Measurements from ENCODE around the gene WDR81. TPM values are rescaled to one million over a fixed set of nuclear protein-coding genes. Genes with fewer than 3 reads are reported as not detected.

The WDR81 gene
- total and polyA plus RNA-seq, 10 of the 15 experiments (the other 5 are each of a cell fraction or from before 2014, with no cell fraction given), result 0.13 to 22.4 (median 7.3) TPM; not detected in 1

DNA sequence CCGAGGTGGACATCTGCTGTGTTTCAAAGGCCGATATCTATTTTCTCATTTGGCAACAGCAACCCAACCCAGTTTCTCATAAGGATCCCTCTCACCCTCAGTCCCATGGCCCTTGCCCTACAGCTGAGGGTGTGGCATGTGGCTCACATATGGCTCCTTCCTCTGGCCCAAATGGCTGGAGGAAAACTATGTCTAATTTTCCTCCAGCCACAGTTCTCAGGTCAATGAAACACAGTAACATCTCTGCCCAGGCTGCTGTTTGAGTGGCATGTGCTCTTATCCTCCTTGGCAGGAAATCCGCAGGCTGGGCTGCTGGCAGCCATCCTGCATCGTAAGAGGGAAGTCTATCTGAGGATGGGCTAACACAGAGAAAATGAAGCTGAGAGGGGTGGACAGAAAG, 61.4 kb downstream of the WDR81 start:
- ChIA-PET CTCF (interaction anchor here (1.3 to 8.5 kb wide), 2 partner anchors 65 to 117 kb away, joined by 3 to 121 read pairs; no protein-coding TSS in a partner anchor), POLR2A (interaction anchor here (0.6 kb wide), 1 partner anchor 803 kb away, joined by 3 read pairs; no protein-coding TSS in a partner anchor), RAD21 (ENCODE audit: unreplicated experiment) (interaction anchor here (4.7 kb wide), 1 partner anchor 63 kb away, joined by 80 read pairs; the partner anchor contains the start of gene WDR81), SMC1A (ENCODE audit: uncharacterized antibody, unreplicated experiment) (no interaction called here)
- WGBS (ENCODE audit: insufficient coverage, insufficient replicate concordance, low lambda C conversion rate, missing lambda C conversion rate), result 99% methylated on average over 4 of the region's 4 CpGs
- Histone ChIP-seq H3K4me1 (ENCODE audit: control insufficient read depth, insufficient read depth, low read length) (no peaks in the 10 kb centered on the region), H3K4me3 (no peak overlapping the region), H3K27me3 (replicated peaks in 1 of 2; ENCODE audit: control insufficient read depth in 2 of 2, insufficient read depth in 2 of 2, low read length in 1 of 2) (no peaks in the 10 kb centered on the region), H3K9ac (ENCODE audit: control insufficient read depth, insufficient read depth, low read length) (no peak overlapping the region), H2AFZ (ENCODE audit: control insufficient read depth, low read depth, low read length) (no peak overlapping the region), H4K20me1 (ENCODE audit: control insufficient read depth, insufficient read depth) (no peaks in the 10 kb centered on the region), H3K9me3 (replicated peaks; ENCODE audit: control insufficient read depth, insufficient read depth, low read length) (no peaks in the 10 kb centered on the region), H3K27ac (ENCODE audit: control insufficient read depth, insufficient read depth) (no peak overlapping the region), H3K79me2 (ENCODE audit: control insufficient read depth, insufficient read depth, low read length) (no peaks in the 10 kb centered on the region), H3K4me2 (ENCODE audit: control insufficient read depth, insufficient read depth) (no peak overlapping the region), H3K36me3 (ENCODE audit: control insufficient read depth in 2 of 2, insufficient read depth in 2 of 2, low read length in 1 of 2) (peaks cover 12 to 14% of the 10 kb centered on the region in 2 experiments)
- no TSS peak for BruUV-seq (replicated peaks)
- DNase-seq (ENCODE audit: low read depth, low spot score) (no peak), FAIRE-seq (no peak), ATAC-seq (no peak)
- in situ Hi-C loops (cut with MboI) (no loop called here), intact Hi-C loops (cut with micrococcal nuclease; ENCODE audit: unreplicated experiment) (loop anchor here (10.0 kb wide), 1 partner anchor 121 kb away; no protein-coding TSS in a partner anchor)
- no peak for TF ChIP-seq MEF2A (IDR thresholded peaks at IDR 0.05; ENCODE audit: insufficient read depth, low read depth, low read length)
- no peak for TF ChIP-seq ZNF622 (IDR thresholded peaks at IDR 0.05)
- TF ChIP-seq TCF12 (IDR thresholded peaks at IDR 0.05; ENCODE audit: low read depth, low read length), result no peak
- no peak for TF ChIP-seq CHD1 (IDR thresholded peaks at IDR 0.05; ENCODE audit: low read depth, low read length)
- no peak for TF ChIP-seq ZNF24 (IDR thresholded peaks at IDR 0.05)
- TF ChIP-seq ETV6 (conservative IDR thresholded peaks at IDR 0.05 in 1 of 2, IDR thresholded peaks at IDR 0.05 in 1 of 2; ENCODE audit: borderline replicate concordance in 1 of 2, low read depth in 1 of 2), result no peak
- no peak for TF ChIP-seq GATAD2B (conservative IDR thresholded peaks at IDR 0.05; ENCODE audit: low read depth)
- TF ChIP-seq SMARCA5 (IDR thresholded peaks at IDR 0.05), result no peak
- TF ChIP-seq, protein P1, sequence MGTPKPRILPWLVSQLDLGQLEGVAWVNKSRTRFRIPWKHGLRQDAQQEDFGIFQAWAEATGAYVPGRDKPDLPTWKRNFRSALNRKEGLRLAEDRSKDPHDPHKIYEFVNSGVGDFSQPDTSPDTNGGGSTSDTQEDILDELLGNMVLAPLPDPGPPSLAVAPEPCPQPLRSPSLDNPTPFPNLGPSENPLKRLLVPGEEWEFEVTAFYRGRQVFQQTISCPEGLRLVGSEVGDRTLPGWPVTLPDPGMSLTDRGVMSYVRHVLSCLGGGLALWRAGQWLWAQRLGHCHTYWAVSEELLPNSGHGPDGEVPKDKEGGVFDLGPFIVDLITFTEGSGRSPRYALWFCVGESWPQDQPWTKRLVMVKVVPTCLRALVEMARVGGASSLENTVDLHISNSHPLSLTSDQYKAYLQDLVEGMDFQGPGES (IDR thresholded peaks at IDR 0.05), result no peak
- no peak for TF ChIP-seq ZBED1 (IDR thresholded peaks at IDR 0.05; ENCODE audit: borderline replicate concordance)
- TF ChIP-seq, protein P2, sequence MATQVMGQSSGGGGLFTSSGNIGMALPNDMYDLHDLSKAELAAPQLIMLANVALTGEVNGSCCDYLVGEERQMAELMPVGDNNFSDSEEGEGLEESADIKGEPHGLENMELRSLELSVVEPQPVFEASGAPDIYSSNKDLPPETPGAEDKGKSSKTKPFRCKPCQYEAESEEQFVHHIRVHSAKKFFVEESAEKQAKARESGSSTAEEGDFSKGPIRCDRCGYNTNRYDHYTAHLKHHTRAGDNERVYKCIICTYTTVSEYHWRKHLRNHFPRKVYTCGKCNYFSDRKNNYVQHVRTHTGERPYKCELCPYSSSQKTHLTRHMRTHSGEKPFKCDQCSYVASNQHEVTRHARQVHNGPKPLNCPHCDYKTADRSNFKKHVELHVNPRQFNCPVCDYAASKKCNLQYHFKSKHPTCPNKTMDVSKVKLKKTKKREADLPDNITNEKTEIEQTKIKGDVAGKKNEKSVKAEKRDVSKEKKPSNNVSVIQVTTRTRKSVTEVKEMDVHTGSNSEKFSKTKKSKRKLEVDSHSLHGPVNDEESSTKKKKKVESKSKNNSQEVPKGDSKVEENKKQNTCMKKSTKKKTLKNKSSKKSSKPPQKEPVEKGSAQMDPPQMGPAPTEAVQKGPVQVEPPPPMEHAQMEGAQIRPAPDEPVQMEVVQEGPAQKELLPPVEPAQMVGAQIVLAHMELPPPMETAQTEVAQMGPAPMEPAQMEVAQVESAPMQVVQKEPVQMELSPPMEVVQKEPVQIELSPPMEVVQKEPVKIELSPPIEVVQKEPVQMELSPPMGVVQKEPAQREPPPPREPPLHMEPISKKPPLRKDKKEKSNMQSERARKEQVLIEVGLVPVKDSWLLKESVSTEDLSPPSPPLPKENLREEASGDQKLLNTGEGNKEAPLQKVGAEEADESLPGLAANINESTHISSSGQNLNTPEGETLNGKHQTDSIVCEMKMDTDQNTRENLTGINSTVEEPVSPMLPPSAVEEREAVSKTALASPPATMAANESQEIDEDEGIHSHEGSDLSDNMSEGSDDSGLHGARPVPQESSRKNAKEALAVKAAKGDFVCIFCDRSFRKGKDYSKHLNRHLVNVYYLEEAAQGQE (IDR thresholded peaks at IDR 0.05; ENCODE audit: low read depth, low read length), result no peak
- TF ChIP-seq SMC3 (IDR thresholded peaks at IDR 0.05; ENCODE audit: borderline replicate concordance, low read length), result no peak
- TF ChIP-seq MEF2B (IDR thresholded peaks at IDR 0.05; ENCODE audit: partially characterized antibody, poor library complexity, severe bottlenecking), result no peak
- no peak for TF ChIP-seq BRCA1 (IDR thresholded peaks at IDR 0.05; ENCODE audit: low read depth, low read length)
- TF ChIP-seq, protein P3, sequence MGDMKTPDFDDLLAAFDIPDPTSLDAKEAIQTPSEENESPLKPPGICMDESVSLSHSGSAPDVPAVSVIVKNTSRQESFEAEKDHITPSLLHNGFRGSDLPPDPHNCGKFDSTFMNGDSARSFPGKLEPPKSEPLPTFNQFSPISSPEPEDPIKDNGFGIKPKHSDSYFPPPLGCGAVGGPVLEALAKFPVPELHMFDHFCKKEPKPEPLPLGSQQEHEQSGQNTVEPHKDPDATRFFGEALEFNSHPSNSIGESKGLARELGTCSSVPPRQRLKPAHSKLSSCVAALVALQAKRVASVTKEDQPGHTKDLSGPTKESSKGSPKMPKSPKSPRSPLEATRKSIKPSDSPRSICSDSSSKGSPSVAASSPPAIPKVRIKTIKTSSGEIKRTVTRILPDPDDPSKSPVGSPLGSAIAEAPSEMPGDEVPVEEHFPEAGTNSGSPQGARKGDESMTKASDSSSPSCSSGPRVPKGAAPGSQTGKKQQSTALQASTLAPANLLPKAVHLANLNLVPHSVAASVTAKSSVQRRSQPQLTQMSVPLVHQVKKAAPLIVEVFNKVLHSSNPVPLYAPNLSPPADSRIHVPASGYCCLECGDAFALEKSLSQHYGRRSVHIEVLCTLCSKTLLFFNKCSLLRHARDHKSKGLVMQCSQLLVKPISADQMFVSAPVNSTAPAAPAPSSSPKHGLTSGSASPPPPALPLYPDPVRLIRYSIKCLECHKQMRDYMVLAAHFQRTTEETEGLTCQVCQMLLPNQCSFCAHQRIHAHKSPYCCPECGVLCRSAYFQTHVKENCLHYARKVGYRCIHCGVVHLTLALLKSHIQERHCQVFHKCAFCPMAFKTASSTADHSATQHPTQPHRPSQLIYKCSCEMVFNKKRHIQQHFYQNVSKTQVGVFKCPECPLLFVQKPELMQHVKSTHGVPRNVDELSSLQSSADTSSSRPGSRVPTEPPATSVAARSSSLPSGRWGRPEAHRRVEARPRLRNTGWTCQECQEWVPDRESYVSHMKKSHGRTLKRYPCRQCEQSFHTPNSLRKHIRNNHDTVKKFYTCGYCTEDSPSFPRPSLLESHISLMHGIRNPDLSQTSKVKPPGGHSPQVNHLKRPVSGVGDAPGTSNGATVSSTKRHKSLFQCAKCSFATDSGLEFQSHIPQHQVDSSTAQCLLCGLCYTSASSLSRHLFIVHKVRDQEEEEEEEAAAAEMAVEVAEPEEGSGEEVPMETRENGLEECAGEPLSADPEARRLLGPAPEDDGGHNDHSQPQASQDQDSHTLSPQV (IDR thresholded peaks at IDR 0.05), result no peak

All from GM12878 (cell line).